Lung microvascular endothelial cell (primary cell): ENCODE results near the gene ORAI2. TPM values are rescaled to one million over a fixed set of nuclear protein-coding genes. Genes with fewer than 3 reads are reported as not detected.
A peak's percentile ranks its signal among the peaks of the same experiment; 100 is the strongest.

Experiments used
- DNase-seq, 2 donors: peaks; one replicate each; pipeline versions ENCODE4 v3.0.0 to v3.0.0-alpha.2; 2010; ENCODE audit warnings: low read depth in 2 of 2
- total RNA-seq: library from RNA; depleted of rRNA; stranded (reverse); fragments of >200 nt; gene quantifications from 2 replicates; pipeline ENCODE4 v1.2.1, GENCODE V29; 2014

The ORAI2 gene
- total RNA-seq, 1 donor from 2014 or later, result 57.7 TPM

DNA sequence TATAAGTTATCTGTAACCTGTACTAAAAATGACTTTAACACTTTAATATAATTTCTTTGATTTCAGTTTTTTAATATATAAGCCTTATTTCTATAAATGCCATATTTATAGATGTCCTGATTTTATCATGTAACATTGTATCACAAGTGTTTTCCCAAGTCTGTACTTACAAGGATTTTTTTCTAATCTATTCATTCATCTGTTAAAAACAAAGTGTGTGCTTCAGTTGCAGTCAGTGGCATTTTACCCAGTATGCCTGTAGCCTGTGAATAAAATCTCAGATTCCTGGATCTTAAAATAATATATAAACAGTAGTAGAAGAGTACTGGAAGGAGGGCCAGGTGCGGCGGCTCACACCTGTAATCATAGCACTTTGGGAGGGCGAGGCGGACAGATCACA, 19.8 kb upstream of the ORAI2 start:
- no peak for DNase-seq

- peak; percentile 28 to 40 for DNase-seq
Observed at GRCh38 chr7:102415685-102416225, 17.6 kb upstream of the ORAI2 start.

GRCh38 chr7:102416406-102416805, 17.0 kb upstream of the ORAI2 start:
- DNase-seq, result no peak

- no peak for DNase-seq
Observed at GRCh38 chr7:102417105-102417504, 16.3 kb upstream of the ORAI2 start.

GRCh38 chr7:102418592-102418991, 14.8 kb upstream of the ORAI2 start:
- no peak for DNase-seq

GRCh38 chr7:102421706-102422240, 11.6 kb upstream of the ORAI2 start:
- no peak for DNase-seq

DNA sequence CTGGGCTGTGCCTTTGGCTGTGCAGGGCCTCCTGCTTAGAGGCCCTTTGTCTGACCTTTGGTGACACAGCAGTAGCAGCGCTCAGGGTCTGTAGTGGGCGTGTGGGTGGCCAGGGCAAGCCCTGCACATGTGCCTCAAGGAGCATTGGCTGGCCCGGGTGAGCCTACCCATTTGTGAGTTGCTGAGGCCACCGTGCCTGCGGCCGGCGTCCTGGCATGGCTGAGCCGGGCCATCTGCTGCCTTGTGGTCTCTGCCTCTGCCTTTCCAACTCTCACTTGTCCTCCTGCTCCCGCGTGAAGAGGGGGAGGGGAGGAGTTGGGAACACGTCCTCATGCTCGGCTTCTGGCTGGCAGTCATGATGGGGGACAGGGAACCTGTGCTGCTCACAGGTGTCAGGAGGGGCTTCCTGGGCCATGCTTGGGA, 9.2 kb upstream of the ORAI2 start:
- DNase-seq, result no peak

- no peak for DNase-seq
Observed at GRCh38 chr7:102424787-102425218, 8.6 kb upstream of the ORAI2 start.

- no peak for DNase-seq
Observed at GRCh38 chr7:102425639-102426267, 7.6 kb upstream of the ORAI2 start.

GRCh38 chr7:102426268-102427018, 6.9 kb upstream of the ORAI2 start:
- no peak for DNase-seq

- no peak for DNase-seq
Observed at GRCh38 chr7:102427019-102427405, 6.4 kb upstream of the ORAI2 start.

GRCh38 chr7:102429141-102429899, 4.1 kb upstream of the ORAI2 start:
- no peak for DNase-seq

DNA sequence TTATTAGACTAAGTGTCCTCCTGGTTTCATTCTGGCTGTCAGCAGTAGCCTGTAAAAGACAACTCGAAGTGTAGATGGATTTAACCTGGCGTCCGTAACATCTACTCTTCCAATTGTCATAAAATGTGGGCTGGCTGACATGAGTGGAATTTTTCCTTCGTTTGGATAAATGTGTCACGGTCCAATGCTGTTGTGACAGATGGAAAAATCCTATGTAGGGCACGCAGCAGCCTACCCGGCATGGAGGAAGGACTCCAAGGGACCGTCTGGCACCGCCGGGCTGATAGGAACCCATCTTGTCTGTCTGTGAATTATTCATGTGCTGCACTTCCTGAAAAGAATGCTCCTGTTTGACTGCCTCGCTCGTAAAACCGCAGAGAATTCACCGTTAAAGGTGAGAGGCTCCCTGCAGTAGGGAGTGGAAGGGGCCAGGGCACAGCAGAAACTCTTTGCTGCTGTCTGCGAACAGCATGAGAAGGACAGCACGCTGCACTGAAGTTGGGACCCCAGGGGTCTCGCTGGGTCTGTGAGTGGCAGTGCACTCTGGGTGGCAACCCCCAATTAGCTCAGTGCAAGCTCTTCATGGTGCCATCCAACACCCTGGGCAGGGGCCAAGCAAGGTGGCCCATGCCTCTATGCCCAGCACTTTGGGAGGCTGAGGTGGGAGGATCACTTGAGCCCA, 1.6 kb upstream of the ORAI2 start:
- DNase-seq, result peak in 1 of 2 donors; percentile 76

DNA sequence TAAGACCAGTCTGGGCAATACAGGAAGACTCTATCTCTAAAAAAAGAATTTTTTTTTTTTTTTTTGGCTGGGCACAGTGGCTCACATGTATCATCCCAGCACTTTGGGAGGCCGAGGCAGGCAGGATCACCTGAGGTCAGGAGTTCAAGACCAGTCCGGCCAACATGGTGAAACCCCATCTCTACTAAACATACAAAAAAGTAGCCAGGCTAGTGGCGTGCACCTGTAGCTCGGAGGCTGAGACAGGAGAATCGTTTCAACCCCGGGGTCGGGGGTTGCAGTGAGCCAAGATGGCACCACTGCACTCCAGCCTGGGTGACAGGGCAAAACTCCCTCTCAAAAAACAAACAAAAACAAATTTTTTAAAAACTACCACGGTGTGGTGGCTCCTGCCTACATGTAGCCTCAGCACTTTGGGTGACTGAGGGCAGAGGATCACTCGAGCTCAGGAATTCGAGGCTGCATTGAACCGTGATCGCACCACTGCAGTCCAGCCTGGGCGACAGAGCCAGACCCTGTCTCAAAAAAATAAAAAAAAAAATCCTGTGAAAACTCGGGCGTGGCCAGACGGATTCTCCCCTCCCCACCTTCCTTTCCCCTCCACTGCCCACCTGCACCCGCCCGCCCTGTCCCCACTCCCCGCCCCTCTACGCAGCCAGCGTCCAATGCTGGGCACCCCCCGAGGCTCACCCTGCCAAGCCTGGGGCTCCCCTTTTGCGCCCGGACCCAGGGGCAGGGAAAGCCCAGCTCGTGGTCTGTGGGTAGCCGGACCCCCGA, 745 bp upstream of the ORAI2 start:
- no peak for DNase-seq

- DNase-seq, result no peak
Observed at GRCh38 chr7:102434039-102434486, 688 bp downstream of the ORAI2 start.

- no peak for DNase-seq
Observed at GRCh38 chr7:102436118-102436517, 2.7 kb downstream of the ORAI2 start.

GRCh38 chr7:102439963-102440795, 6.8 kb downstream of the ORAI2 start:
- peak; percentile 73 to 94 for DNase-seq

DNA sequence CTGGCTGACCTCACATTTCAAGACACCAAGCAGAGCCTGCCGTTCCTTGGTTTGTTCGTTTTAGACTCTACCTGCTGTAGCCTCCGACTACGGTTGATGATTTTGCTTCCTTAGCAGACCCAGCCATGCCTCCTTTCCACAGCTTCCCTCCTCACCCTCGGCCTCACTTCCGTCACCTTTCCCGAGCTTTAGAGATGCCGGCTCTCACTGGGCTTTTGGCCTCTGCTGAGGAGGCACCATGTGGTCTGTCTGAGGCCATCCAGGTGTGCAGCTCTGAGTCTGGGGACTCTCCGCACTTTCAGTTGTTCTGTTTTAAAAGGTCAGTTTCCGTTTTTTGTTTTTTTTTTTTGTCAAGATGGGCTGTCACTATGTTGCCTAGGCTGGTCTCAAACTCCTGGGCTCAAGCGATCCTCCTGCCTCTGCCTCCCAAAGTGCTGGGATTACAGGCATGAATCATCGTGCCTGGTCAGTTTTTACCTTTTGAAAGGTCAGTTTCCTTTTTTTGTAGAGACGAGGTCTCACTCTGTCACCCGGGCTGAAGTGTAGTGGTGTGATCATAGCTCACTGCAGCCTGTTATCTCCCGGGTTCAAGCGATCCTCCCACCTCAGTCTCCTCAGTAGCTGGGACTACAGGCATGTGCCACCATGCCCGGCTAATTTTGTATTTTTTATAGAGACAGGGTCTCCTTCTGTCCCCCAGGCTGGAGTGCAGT, 11.7 kb downstream of the ORAI2 start:
- no peak for DNase-seq

DNA sequence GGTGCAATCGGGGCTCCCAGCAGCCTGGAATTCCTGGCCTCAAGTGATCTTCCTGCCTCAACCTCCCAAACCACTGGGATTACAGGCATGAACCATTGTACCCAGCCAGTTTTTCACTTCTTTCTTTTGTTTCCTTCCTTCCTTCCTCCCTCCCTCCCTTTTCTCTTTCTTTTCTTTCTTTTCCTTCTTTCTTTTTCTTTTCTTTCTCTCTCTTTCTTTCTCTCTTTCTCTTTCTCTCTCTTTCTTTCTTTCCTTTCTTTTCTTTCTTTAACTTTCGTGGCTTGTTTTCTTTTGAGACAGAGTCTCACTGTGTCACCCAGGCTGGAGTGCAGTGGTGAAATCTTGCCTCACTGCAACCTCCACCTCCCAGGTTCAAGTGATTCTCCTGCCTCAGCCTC, 12.3 kb downstream of the ORAI2 start:
- DNase-seq, result no peak
